Hepatocyte (in vitro differentiated cells): ENCODE data around the gene FAM83D. TPM values are rescaled to one million over a fixed set of nuclear protein-coding genes. Genes with fewer than 3 reads are reported as not detected.

Source experiments
- DNase-seq: peaks from one replicate; pipeline ENCODE4 v3.0.0-alpha.2; 2016; ENCODE audit warnings: low spot score
- H2AFZ ChIP-seq: fragments of 200-600 bp; sonication (generic); 2 replicates; pipeline ENCODE4 v1.6.0; 2016; ENCODE audit warnings: antibody characterized with exemption, mild to moderate bottlenecking
- H3K27ac ChIP-seq: fragments of 200-600 bp; sonication (generic); 2 replicates; pipeline ENCODE4 v1.5.1; 2016; ENCODE audit warnings: mild to moderate bottlenecking
- H3K27me3 ChIP-seq: fragments of 200-600 bp; sonication (generic); 2 replicates; pipeline ENCODE4 v1.6.1; 2016
- H3K36me3 ChIP-seq: fragments of 200-600 bp; sonication (generic); replicated peaks from 2 replicates; pipeline ENCODE4 v1.5.1; 2016; ENCODE audit warnings: low read depth; ENCODE audit not compliant: insufficient read depth
- H3K4me1 ChIP-seq: fragments of 200-600 bp; sonication (generic); 2 replicates; pipeline ENCODE4 v1.5.1; 2016; ENCODE audit warnings: mild to moderate bottlenecking, moderate library complexity; ENCODE audit not compliant: insufficient read depth
- H3K4me2 ChIP-seq: fragments of 200-600 bp; sonication (generic); 2 replicates; pipeline ENCODE4 v1.6.0; 2016
- H3K4me3 ChIP-seq: fragments of 200-600 bp; sonication (generic); 2 replicates; pipeline ENCODE4 v1.5.1; 2016; ENCODE audit warnings: mild to moderate bottlenecking
- H3K79me2 ChIP-seq: fragments of 200-600 bp; sonication (generic); 2 replicates; pipeline ENCODE4 v1.6.0; 2017; ENCODE audit warnings: mild to moderate bottlenecking
- H3K9me2 ChIP-seq: fragments of 200-600 bp; sonication (generic); replicated peaks from 2 replicates; pipeline ENCODE4 v1.6.0; 2017; ENCODE audit warnings: mild to moderate bottlenecking; ENCODE audit not compliant: insufficient read depth
- H3K9me3 ChIP-seq: fragments of 200-600 bp; sonication (generic); 2 replicates; pipeline ENCODE4 v1.5.1; 2016; ENCODE audit warnings: low read depth, mild to moderate bottlenecking
- H4K20me1 ChIP-seq: fragments of 200-600 bp; sonication (generic); 2 replicates; pipeline ENCODE4 v1.6.0; 2016; ENCODE audit warnings: mild to moderate bottlenecking; ENCODE audit not compliant: insufficient read depth, poor library complexity, severe bottlenecking
- EZH2 ChIP-seq: fragments of 200-600 bp; sonication (generic); IDR thresholded peaks from 2 replicates; pipeline ENCODE4 v1.6.1; 2016; ENCODE audit warnings: antibody characterized with exemption, mild to moderate bottlenecking, borderline replicate concordance
- EZH2phosphoT487 ChIP-seq: fragments of 200-600 bp; sonication (generic); IDR thresholded peaks from one replicate; pipeline ENCODE4 v1.6.1; 2018; ENCODE audit warnings: antibody characterized with exemption, mild to moderate bottlenecking, low read depth, moderate library complexity; ENCODE audit not compliant: unreplicated experiment, severe bottlenecking
- WGBS: methylation state at CpG from one replicate; pipeline ENCODE4 v1.1.6; 2016; ENCODE audit warnings: low lambda C conversion rate; ENCODE audit errors: missing lambda C conversion rate; 5-methylcytosine and 5-hydroxymethylcytosine counted together
- polyA plus RNA-seq: library from polyadenylated mRNA; unstranded; fragments of >200 nt; fragmentation: Nextera tagmentation; extraction: Ambion mirVana; gene quantifications from 2 replicates; pipeline ENCODE4 v1.2.1, GENCODE V29; 2016
- total RNA-seq: library from RNA; depleted of rRNA; stranded (reverse); fragments of >200 nt; gene quantifications from 2 replicates; pipeline ENCODE4 v1.2.3, GENCODE V29; 2014
- TF ChIP-seq, protein P1 (sequence below): fragments of 200-600 bp; sonication (generic); IDR thresholded peaks from 2 replicates; pipeline ENCODE4 v1.5.1; 2016; ENCODE audit warnings: antibody characterized with exemption, mild to moderate bottlenecking; ENCODE audit not compliant: poor library complexity

The FAM83D gene
- total and polyA plus RNA-seq, 2 experiments from 2014 or later, result 5.4 to 6.3 TPM

DNA sequence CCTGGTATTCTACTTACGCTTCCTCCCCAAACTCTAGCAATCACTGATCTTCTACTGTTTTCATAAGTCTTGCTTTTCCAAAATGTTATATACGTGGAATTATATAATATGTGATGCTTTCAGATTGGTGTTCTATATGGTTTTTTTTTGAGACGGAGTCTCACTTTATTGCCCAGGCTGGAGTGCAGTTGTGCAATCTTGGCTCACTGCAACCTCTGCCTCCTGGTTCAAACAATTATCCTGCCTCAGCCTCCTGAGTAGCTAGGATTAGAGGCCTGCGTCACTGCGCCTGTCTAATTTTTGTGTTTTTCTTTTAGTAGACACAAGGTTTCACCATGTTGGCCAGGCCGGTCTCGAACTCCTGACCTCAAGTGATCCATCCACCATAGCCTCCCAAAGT is 10.9 kb upstream of the FAM83D start:
- Histone ChIP-seq H2AFZ (no peak overlapping the region), H4K20me1 (no peaks in the 10 kb centered on the region), H3K4me3 (no peak overlapping the region), H3K27ac (no peak overlapping the region), H3K9me2 (no peaks in the 10 kb centered on the region), H3K36me3 (no peaks in the 10 kb centered on the region), H3K9me3 (no peaks in the 10 kb centered on the region), H3K4me2 (no peak overlapping the region), H3K4me1 (no peaks in the 10 kb centered on the region), H3K79me2 (no peaks in the 10 kb centered on the region), H3K27me3 (no peaks in the 10 kb centered on the region)
- TF ChIP-seq EZH2phosphoT487 (no peak), EZH2 (no peak)
- TF ChIP-seq, protein P1, sequence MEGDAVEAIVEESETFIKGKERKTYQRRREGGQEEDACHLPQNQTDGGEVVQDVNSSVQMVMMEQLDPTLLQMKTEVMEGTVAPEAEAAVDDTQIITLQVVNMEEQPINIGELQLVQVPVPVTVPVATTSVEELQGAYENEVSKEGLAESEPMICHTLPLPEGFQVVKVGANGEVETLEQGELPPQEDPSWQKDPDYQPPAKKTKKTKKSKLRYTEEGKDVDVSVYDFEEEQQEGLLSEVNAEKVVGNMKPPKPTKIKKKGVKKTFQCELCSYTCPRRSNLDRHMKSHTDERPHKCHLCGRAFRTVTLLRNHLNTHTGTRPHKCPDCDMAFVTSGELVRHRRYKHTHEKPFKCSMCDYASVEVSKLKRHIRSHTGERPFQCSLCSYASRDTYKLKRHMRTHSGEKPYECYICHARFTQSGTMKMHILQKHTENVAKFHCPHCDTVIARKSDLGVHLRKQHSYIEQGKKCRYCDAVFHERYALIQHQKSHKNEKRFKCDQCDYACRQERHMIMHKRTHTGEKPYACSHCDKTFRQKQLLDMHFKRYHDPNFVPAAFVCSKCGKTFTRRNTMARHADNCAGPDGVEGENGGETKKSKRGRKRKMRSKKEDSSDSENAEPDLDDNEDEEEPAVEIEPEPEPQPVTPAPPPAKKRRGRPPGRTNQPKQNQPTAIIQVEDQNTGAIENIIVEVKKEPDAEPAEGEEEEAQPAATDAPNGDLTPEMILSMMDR, result no peak
- DNase-seq, result no peak
- 90% methylated on average over 7 of the region's 7 CpGs for WGBS

DNA sequence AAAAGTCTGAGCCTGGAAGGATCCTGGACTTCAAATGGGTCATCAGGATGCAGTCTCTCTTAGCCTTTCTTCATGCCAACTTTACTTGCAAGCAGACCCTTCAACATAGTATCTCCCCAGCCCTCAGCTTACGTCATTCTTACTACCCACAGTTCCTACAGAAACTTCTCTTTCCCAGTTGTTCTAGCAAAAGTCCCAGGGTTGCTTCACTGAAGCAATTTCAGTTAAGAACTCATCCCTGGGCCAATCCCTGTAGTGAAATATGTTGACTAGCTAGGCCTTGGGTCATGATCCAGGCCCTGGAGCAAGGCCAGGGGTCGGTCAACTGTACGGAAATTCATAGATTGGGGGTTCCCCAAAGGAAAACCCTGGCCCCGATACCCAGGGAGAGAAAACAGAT is 8.6 kb upstream of the FAM83D start:
- no peak for TF ChIP-seq EZH2phosphoT487
- no peak for TF ChIP-seq EZH2
- TF ChIP-seq, protein P1, result no peak
- Histone ChIP-seq H3K9me3 (no peaks in the 10 kb centered on the region), H3K4me3 (no peak overlapping the region), H2AFZ (no peak overlapping the region), H3K4me1 (no peaks in the 10 kb centered on the region), H3K27ac (no peak overlapping the region), H3K36me3 (no peaks in the 10 kb centered on the region), H3K9me2 (no peaks in the 10 kb centered on the region), H3K79me2 (no peaks in the 10 kb centered on the region), H3K27me3 (no peaks in the 10 kb centered on the region), H4K20me1 (no peaks in the 10 kb centered on the region), H3K4me2 (no peak overlapping the region)
- 89% methylated on average over 4 of the region's 4 CpGs for WGBS
- DNase-seq, result no peak

DNA sequence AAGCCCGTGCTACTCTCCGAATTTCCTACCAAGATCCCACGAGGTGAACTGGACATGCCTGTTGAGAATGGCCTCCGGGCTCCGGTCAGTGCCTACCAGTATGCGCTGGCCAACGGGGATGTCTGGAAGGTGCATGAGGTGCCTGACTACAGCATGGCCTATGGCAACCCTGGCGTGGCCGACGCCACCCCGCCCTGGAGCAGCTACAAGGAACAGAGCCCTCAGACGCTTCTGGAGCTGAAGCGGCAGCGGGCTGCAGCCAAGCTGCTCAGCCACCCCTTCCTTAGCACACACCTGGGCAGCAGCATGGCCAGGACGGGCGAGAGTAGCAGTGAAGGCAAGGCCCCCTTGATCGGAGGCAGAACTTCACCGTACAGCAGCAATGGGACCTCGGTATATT is 8.0 kb upstream of the FAM83D start:
- no peaks in the 10 kb centered on the region for H3K27me3 ChIP-seq
- no peak overlapping the region for H3K27ac ChIP-seq
- WGBS, result 96% methylated on average over 19 of the region's 19 CpGs
- no peak for DNase-seq
- H3K4me2 ChIP-seq, result no peak overlapping the region
- no peak for TF ChIP-seq EZH2phosphoT487
- H3K9me2 ChIP-seq, result no peaks in the 10 kb centered on the region
- no peak overlapping the region for H3K4me3 ChIP-seq
- H3K79me2 ChIP-seq, result no peaks in the 10 kb centered on the region
- no peaks in the 10 kb centered on the region for H3K9me3 ChIP-seq
- no peak overlapping the region for H2AFZ ChIP-seq
- no peaks in the 10 kb centered on the region for H3K4me1 ChIP-seq
- H3K36me3 ChIP-seq, result no peaks in the 10 kb centered on the region
- H4K20me1 ChIP-seq, result no peaks in the 10 kb centered on the region

DNA sequence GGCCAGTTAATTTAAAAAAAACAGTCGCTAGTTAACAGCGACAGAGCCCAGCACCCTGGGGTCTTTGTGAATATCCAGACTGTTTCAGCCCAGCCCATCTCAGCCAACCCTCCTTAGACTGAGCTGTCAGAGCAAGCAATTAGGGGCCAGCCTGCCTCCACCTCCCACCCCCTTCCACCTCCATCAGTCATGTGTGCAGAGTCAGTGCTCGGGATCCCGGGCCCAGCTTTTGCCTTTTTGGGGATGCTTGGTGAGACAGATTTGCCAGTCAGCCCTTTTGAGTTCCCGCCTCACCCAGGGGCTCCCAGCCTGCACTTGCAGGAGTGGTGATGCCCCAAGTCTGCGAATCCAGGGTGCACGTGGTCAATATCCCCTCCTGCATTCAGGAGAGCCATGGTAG is 6.5 kb upstream of the FAM83D start:
- Histone ChIP-seq H3K4me3 (no peak overlapping the region), H3K27me3 (no peaks in the 10 kb centered on the region), H4K20me1 (no peaks in the 10 kb centered on the region), H3K79me2 (no peaks in the 10 kb centered on the region), H2AFZ (no peak overlapping the region), H3K36me3 (no peaks in the 10 kb centered on the region), H3K9me2 (no peaks in the 10 kb centered on the region), H3K4me2 (no peak overlapping the region), H3K27ac (no peak overlapping the region), H3K4me1 (no peaks in the 10 kb centered on the region), H3K9me3 (no peaks in the 10 kb centered on the region)
- WGBS, result 79% methylated on average over 7 of the region's 7 CpGs
- TF ChIP-seq EZH2phosphoT487 (no peak), EZH2 (no peak)
- TF ChIP-seq, protein P1, result no peak
- DNase-seq, result no peak
